NOMO-1 treated with DMSO at 0.1 percent for 48 hours (cell line): ENCODE data around the gene KRTAP10-7.
"Not testable (repeated sequence)": the region's sequence is repeated elsewhere in the genome, so short reads cannot be mapped to it uniquely, and the experiment has no call there.

Experiments
- DNase-seq: peaks from one replicate; lab custom pipeline; 2025; ENCODE audit not compliant: unreplicated experiment; lab: John Stamatoyannopoulos, UW

The KRTAP10-7 gene

GRCh38 chr21:44589586-44590305 lies 10.7 kb upstream of the KRTAP10-7 start:
- no peak for DNase-seq

DNA sequence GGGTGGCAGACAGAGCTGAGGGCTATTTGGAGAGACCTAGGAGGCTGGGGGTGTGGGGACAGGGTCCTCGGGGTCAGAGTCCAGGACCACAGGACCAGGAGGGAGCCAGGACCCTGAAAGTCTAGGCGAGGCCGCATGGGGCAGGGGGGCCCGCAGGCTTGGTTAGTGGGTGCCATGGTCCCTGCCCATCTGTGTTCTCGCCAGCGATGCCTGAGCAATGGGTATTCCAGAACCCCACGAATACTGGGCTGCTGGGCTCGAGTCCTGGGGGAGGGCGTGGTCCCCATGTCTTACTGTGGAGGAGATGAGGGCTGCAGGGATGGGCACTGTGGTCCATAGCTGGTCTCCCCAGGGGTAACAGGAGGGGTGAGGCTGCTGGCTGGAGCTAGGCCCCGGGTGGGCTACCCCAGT lies 10.1 kb upstream of the KRTAP10-7 start:
- no peak for DNase-seq

- not testable (repeated sequence) for DNase-seq
These were observed 9.2 kb upstream of the KRTAP10-7 start for GRCh38 chr21:44590897-44591800.

- DNase-seq = not testable (repeated sequence)
These were observed 8.6 kb upstream of the KRTAP10-7 start for GRCh38 chr21:44591801-44592130.

DNA sequence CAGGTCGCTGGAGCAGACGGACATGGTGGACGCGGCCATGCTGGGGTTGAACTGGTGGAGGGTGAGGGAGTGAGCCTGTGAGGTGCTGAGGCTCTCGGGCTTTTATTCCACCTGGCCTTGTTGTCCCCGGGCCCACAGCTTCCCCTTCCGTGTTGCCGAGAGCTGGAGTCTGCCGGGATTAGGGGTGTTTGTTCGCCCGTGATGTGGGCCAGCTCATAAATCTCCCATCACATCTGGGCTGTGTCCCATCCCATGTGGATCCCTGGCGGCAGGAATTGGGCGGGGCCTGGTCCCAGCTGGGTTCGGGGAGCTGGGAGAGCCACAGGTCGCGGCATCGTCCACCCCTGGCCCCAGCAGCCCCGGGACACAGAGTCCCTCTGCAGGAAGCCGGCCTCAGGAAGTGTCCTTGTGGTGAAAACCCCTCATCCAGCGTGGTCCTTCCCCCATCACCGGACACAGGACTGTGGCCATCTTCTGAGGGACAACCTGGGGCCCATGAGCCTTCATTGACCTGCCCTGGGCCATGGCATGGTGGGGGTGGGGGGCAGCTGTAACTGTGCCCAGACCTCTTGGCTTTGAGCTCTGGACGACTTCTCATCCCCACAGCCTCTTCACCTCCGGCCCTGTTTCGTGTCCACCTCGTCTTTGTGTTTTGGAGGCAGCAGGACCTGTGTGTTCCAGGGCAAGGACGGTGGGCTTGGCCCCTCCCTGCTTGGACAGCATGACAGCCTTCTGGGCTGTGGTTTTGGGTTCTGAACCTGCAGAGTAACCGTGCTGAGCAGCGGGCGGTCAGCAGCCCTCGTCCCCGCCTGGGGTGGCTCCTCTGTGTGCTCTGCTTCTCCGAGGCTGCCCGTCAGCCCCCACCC lies 7.7 kb upstream of the KRTAP10-7 start, which contains the start of gene KRTAP10-6:
Gene KRTAP10-6 (minus strand): TSS at position 60 of the 866 bp plus-strand sequence. CDS start 21 bp downstream, at position 39.
- DNase-seq = no peak

DNA sequence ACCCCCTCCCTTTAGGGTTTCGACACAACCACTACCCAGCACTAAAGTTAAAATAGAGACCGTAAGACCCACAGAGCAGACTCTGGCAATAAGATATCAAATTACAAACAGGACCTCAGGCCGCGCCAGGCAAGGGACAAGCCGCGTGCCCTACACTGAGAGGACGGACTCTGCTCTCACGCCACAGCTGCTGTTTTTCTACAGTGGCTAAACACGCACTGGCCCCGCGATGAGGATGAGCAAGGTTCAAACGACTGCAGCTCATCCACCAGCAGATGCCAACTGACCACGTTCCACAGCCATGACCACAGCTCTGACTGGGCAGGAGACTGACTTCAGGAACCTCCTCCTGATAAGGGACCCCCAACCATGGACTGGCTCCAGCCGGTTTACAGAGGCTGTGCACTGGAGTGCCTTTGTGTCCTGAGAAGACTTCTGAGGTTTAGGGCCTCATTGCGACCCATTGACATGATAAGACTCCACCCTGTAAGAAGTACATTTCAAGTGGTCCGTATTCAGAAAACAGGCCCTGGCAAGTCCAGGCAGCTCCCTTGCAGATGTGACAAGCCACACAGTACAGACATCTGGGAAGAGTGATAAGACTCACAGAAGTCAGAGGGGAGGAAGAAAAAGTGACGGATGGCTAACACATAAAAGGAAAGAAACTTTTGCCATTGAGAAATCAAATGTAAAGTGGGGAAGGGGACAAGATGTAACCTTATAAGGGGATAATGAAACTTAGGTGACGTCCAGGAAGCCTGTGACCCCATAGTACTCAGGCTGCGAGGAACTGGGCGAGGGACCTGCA lies 6.6 kb upstream of the KRTAP10-7 start:
- no peak for DNase-seq

DNA sequence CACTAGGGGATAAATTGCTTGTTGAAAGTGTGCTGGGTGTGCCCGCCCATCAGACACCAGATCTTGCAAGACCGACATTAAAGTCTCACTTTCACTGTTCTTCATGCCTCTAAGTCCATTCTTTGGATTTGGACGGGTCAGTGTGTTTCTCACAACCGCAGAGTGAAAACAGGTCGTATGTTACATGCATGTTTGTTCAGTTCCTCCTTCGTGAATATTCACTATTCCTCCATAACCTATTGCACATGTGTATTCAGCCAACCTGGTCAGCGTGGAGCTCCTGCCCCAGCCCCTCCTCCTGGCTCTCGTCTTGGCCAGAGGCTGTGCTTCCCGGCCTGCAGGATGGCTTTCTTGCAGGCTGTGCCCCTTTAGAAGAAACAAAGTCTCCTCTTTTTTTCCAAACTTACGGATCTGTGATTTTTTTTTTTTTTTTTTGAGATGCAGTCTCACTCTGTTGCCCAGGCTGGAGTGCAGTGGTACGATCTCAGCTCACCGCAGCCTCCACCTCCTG lies 5.9 kb upstream of the KRTAP10-7 start:
- DNase-seq = no peak

- no peak for DNase-seq
These were observed 4.9 kb upstream of the KRTAP10-7 start for GRCh38 chr21:44595524-44595923.

- DNase-seq = no peak
These were observed 4.2 kb upstream of the KRTAP10-7 start for GRCh38 chr21:44596068-44596725.

DNA sequence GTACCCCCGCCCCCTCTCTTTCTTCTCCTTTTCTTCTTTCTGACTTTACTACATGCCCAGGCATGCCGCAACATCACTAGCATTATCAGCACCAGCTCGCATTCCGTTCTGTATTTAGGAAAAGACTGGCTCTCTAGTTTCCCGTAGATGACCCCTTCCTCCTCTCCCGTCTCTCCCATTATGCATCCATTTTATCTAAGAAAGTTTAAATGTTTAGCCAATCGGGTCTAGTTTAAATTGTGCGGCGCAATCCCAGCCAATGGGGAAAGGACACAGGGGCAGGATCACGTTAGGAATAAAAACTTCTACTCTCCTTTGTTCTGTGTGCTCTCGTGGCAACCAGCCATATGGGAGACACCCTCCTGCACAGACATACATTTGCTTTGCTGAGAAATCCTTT lies 2.3 kb upstream of the KRTAP10-7 start:
- DNase-seq = no peak

- DNase-seq = no peak
These were observed 950 bp upstream of the KRTAP10-7 start for GRCh38 chr21:44599264-44600029.

DNA sequence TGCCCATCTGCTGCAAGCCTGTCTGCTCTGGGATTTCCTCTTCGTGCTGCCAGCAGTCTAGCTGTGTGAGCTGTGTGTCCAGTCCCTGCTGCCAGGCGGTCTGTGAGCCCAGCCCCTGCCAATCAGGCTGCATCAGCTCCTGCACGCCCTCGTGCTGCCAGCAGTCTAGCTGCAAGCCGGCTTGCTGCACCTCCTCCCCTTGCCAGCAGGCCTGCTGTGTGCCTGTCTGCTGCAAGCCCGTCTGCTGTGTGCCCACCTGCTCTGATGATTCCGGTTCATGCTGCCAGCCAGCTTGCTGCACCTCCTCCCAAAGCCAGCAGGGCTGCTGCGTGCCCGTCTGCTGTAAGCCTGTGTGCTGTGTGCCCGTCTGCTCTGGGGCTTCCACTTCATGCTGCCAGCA lies 694 bp downstream of the KRTAP10-7 start:
- DNase-seq = not testable (repeated sequence)

DNA sequence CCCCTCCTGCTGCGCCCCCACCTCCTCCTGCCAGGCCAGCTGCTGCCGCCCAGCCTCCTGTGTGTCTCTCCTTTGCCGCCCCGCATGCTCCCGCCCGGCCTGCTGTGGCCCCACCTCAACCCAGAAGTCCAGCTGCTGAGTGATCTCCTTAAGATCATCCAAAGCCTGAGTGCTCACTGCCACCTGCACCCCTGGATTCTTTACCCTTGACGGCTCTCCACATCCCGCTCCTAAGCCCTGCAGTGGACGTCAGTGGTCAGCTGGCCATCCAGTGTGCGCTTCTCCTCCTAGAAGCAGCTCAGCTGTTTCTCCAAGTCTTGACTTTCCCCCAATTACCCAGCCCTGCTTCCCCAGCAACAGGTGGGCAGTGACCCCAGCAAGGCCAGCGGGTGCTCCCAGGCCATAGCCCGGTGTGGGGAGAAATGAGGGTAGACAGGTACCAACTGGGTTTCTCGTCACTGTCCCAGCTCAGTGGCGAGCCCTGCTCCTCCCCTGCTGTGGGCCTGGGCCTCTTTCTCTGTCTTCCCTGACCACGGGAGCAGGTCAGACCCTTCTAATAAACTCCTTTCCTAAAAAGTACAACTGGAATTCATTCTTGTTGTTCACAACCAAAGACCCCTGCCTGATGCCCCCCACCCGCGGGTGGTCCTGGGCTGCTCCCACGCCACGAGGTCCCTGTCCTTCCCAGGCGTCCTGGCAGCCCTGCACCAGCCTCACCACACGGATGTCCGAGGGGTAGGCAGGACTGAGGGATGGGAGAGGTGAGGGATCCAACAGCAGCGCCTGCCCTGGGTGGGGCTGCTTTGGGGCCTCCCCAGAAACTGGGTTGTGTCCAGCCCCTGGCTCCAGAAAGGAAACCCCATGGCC lies 1.4 kb downstream of the KRTAP10-7 start:
- no peak for DNase-seq

- DNase-seq = no peak
These were observed 2.1 kb downstream of the KRTAP10-7 start for GRCh38 chr21:44602463-44602850.

GRCh38 chr21:44603109-44603875 lies 2.9 kb downstream of the KRTAP10-7 start:
- no peak for DNase-seq

DNA sequence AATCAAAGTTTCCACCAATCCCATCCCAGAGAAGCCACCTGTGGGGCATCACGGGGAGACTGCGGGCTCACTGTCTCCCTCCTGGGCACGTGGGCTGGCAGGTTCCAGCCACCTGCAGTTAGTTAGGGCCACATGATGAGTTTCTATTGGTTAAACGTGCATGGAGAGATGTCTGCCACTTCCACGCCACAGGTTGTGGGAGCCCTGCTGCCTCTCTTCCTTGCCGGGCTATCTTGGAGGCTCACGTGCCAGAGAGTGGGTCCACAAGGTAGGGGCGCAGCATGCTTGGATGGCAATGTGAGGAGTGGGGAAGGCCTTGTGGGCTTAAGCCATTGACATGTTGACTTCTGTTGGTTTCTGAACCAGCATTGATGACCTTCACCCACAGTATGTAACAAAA lies 3.5 kb downstream of the KRTAP10-7 start:
- no peak for DNase-seq

- no peak for DNase-seq
These were observed 6.1 kb downstream of the KRTAP10-7 start for GRCh38 chr21:44606495-44606894.
